GM18909 (cell line): ENCODE measurements around the gene PABPN1L.
"Not testable (repeated sequence)": the region's sequence is repeated elsewhere in the genome, so short reads cannot be mapped to it uniquely, and the experiment has no call there.

ENCODE experiments used
- ATAC-seq: cut with Tn5 transposase; IDR thresholded peaks from one replicate; pipeline ENCODE4 v1.9.1; 2021; ENCODE audit warnings: mild to moderate bottlenecking; ENCODE audit not compliant: unreplicated experiment, poor library complexity

The PABPN1L gene

DNA sequence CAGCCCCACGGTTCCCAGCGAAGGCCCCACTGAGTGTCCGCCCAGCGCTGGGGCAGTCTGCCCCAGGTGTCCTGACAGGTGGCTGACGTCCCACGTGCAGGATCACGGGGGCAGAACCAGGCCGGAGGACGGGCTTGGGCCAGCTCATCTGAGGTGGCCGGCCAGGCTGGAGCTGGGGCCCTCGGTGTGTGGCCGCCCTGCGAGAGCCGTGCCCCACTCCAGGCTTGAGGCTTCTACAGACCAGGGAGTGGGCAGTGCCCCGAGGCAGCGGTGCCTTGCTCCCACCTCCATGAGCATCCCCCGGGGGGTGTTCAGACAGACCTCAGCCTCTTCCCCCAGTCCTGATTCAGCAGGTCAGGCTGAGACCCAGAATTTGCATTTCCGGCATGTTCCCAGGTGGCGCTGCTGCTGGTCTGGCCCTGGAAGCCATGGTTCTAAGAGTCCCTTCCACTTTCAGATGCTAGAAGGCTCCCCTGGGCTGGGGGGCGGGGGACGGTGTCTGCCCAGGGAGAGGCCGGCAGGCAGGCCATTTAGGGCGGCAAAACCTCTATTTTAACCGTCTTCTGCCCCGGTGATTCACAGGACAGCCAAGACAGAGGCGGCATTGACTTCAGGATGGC is 35.4 kb upstream of the PABPN1L start:
- ATAC-seq = no peak

DNA sequence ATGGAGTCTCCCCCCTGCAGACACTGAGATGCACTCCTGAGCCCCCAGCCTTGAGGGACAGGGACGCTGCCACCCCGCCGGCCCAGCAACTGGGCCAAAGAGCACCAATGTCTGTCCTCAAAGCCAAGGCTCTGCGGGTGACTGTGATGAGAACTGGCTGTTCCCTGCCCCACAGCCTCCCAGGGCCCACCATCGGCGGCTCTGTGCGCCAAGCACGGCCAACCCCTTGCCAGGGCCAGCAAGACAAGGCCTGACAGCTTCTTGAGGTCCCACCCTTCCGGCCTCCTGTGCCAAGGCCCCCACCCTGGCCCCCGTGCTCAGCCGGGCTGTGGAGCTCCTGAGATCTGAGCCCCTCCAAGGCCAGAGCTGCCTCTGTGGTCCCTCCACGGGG is 34.2 kb upstream of the PABPN1L start:
- ATAC-seq = no peak

DNA sequence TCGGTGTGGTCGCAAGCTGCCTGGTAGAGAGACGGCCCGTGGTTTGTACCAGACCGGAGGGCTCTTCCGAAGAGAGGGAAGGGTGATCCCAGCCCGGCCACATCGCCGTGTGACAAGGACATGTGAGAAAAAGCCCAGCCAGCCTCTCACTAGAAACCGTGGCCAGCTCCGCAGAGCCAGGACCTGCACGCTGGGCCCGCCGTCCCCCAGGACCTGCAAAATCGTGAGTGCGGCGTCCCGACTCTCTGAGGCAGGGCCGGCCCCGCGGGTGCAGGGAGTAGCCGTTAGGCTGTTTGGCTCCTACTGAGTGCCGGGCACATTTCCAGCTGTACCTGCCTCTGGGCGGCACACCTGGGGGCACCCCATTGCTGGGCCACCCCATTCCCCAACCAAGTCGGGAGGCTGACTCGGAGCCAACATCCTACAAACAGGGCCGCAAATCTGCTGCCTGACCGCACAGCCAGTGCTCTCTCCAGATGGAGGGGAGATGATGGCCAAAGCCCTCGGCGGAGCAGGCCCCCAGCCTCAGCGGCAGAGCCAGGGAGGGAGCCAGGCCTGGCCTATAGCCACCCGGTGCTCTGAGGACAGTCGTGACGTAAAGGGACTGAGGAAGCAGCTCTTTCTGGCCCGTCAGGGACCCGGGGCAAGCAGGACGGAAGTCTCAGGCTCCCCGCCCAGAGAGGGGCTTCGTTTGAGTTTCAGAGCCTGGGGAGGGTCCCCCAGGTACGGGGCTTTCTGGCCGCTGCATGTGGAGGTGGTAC is 33.6 kb upstream of the PABPN1L start:
- ATAC-seq = no peak

DNA sequence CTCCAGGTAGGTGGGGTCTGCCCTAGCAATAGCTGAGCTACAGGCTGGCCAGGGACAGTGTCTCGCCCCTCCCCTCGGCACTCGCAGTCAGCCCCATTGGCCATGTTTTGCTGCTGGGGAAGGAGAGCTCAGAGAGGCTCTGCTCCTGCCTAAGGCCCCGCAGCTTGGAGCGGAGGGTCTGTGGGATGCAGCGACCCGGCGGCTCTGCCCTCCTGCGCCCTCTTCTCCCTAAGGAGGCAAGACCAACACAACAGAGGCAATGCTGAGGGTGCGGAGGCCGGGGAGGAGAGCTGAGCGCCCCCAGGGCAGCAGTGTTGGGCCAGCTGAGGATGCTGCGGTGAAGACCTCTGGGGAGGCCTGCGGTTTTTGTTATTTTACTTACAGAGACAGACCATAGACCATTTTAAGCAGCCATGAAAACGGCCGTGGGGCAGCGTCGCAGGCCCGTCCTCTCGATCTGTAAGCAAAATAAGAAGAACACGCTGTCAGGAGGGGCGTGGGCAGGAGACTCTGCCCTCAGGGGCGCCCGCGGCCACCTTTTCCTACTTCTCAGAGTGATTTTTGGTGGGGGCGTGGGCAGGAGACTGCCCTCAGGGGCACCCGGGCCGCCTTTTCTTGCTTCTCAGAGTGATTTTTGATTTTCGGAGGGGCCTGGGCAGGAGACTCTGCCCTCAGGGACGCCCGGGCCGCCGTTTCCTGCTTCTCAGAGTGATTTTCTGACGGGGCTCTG is 31.4 kb upstream of the PABPN1L start:
- no peak for ATAC-seq

DNA sequence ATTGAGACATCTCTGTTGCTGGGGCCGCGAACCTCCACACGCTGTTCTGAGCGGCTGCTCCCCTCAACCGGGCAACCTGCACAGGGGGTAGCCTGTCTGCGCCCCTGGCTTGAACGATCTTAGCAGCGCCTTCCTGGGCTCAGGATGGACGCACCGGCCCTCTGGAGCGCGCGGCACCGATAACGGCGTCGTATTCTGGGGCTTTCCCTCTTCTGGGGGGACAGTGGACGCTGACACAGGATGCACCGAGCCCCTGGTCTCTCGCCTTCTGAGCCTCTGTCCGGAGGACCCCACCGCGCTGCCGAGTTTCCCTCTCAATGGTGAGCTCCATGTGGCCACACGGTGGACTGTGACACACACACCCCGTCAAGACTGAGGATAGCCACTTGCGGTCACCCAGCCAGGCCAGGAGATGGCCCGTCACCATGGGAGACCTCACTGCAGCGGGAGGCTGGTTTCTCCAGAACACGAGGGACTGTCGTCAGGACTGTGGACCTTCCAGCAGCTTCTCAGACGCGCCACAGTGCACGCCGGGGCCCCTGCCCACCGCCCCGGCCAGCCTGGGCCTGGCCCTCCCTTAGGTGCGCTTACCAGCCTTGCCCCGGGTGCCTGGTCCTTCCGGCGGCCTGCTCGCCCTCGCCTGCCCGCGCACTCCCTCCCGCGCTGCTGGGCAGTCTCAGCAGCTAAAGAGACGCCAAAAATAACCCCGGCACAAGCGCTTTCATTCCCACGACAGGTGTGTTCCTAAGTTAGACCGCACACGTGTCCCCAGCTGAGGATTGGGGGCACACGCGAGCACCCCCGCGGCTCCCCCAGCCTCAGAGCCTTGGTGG is 30.0 kb upstream of the PABPN1L start:
- no peak for ATAC-seq

DNA sequence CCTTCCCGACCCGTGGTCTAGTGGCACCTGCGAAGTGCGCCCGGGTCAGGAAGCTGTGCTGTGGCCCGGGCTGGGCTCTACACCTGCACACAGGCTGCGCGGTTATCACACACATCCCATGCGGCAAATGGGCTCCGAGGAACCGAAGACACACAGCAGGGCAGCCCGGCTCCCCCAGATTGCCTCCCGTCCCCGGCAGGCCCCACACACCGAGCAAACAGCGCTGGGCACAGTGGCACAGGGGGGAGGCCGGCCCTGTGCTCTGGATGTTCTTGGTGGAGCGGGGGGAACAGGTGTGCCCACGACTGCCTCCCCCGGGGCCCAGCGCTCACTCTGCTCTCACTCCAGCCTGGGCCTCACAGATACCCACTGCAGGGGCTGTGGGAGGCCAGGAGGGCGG is 28.9 kb upstream of the PABPN1L start:
- ATAC-seq = no peak

DNA sequence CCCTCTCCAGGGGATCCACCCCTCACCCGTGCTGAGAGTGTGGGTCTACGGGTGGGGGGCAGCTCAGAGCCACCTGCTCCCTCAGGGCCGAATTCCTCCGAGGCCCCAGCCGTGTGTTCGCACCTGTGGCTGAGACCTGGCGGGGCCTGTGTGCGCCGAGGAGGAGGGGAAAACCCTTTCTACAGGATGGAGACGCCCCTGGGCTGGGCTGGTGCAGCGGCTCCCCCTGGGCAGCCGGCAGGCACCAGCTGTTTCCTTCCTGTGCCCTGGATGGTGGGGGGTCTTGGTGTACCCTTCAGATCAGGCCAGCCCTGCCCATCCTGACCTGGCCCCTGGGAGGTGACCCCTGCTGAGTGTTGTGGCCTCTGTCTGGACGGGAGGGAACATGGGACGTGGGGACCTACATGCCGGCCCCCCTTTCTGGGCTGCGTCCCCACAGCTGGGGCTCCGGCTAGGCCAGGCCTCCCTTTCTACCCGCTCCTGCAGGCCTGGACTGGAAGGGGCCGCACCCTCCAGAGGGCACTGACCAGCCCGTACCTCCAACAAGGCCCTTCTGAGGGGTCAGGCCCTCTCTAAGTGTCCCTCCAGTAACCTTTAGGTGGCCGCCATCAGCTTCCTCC is 28.3 kb upstream of the PABPN1L start:
- no peak for ATAC-seq

DNA sequence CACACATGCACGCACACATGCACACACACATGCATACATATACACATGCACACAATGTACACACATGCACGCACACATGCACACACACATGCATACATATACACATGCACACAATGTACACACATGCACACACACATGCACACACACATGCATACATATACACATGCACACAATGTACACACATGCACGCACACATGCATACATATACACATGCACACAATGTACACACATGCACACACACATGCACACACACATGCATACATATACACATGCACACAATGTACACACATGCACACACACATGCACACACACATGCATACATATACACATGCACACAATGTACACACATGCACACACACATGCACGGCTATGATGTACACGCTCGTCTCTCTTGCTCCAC is 27.8 kb upstream of the PABPN1L start:
- ATAC-seq = not testable (repeated sequence)

DNA sequence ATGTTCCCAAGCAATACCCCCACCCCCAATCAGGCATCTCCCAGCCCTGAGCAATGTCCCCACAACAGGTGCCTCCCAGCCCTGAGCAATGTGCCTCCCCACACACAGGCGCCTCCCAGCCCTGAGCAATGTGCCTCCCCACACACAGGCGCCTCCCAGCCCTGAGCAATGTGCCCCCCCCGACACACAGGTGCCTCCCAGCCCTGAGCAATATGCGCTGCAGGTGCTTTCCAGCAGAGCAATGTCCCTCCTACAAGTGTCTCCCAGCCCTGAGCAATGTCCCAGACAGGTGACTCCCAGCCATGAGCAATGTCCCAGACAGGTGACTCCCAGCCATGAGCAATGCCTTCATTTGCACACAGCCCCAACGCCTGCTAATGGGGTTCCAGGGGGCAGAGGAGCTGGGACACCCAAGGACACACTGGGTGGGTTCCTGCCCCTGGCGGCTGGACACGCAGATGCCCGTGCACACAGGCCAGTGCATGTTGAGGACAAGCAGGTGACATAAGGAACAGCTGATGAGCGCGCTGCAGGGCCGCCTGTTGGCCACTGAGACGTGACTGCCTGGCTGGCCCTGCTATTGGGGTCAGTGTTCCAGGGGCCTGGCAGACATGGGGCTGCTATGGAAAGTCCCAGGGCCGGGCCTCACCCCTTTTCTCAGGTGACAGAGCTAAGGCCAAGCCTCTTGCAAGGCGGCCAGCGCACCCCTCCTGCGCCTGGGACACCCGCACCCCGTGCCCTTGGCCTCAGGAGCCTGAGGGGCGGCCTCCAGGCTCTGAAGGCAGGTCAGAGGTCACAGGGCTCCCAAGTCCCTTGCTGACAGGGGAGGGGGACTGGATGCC is 26.9 kb upstream of the PABPN1L start:
- ATAC-seq = no peak

DNA sequence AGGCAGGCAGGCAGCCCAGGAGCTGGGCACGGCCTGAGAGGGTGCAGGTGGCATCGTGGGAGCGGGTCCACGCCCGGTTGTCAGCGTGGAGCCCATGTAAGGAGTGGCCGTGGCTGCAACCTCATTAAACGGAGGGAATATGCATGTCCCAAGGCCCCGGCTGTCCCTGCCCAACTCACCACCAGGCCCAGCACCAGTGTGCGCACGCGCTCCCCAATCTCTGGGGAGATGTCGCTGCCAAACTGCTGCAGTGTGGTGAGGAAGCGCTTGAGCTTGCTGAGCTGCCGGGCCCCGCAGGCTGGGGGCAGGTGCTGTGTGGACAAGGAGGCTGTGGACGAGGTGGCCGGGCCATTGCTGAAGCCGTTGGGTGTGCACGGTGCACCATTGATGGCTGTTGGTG is 25.6 kb upstream of the PABPN1L start:
- ATAC-seq = no peak

DNA sequence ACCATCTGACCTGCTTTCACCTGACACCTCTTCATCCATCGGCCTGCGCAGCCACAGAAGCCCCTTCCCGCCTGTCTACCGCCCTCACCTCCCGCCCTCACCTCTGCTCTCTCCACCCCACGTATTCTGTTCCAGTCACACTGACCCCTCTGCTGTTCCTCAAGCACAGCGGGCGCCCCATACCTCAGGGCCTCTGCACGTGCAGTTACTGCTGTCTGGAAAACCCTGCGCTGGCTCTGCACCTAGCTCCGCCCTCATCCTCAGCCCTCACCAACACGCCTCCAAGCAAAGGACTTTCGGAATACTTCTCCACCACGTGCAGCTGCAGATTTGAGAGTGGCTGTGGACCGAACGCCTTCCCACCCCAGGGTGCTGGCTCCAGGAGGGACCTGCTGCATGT is 24.6 kb upstream of the PABPN1L start:
- no peak for ATAC-seq

DNA sequence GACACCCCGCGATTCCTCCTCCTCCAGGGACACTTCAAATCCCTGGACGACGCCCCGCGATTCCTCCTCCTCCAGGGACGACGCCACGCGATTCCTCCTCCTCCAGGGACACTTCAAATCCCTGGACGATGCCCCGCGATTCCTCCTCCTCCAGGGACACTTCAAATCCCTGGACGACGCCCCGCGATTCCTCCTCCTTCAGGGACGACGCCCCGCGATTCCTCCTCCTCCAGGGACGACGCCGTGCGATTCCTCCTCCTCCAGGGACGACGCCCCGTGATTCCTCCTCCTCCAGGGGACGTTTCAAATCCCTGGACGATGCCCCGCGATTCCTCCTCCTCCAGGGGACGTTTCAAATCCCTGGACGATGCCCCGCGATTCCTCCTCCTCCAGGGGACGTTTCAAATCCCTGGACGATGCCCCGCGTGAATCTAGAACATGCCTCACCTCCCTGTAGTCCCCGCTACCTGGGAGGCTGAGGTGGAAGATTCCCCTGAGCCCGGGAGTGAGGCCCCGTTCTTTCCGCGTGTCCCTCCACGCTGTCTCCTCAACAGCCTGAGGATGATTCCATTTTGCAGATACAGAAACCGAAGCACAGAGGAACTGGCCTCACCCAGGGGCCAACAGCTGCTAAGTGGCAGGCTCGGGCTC is 23.4 kb upstream of the PABPN1L start:
- ATAC-seq = not testable (repeated sequence)

DNA sequence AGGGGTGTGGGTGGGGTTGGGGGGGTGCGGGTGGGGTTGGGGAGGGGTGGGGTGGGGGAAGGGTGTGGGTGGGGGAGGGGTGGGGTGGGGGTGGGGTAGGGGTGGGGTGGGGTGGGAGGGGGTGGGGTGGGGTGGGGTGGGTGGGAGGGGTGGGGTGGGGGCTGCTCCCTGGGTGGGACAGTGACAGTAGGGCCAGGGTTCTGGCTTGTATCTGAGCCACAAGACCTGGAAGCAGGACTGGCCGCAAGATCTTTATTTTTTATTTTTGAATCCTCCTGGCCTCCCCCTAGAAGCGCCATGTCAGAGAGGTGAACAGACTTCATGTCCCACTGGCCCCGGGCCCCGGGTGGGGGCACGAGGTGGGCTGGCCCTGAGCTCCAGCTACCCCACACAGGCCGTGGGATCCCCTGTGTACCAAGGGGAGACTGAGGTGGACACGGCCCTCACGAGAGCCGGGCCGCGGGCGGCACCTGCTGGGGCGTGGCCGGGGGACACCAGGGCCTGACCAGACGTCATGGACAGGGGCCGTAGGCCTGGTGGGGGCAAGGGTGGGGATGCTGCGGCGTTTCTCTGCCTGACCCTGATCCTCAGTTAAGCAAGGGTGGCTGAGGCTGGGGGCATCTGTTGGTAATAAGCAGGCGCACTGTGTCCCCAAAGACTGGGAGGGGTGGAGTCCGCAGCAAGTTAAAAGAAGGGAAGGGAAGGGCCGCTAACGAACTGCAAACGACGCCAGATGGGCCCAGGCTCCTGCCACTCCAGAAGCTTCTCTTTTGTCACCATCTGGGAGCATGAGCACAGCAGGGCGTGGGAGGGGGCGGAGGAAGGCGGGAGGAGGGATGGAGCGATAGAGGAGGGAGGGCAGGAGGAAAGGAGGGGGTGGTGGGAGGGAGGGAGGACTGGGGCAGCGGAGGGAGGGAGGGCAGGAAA is 22.3 kb upstream of the PABPN1L start:
- no peak for ATAC-seq

DNA sequence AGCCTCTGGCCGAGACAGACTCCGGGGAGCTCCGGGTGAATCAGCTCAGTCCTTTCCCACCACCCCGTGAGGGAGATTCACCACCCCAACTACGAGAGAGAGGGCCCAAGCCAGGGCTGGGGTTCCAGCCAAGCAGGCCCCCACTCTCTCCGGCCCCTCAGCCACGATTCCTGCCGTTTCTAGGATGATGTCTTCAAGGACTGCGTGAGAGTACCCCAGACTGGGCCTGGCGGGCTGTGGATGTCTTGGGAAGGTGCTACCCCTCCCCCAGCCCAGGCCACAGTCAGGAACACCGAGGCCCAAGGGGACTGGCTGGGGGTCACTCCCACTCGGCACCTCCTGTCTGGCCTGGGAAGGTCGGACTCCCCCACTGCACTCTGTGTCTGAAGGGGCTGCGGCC is 21.6 kb upstream of the PABPN1L start:
- ATAC-seq = no peak

DNA sequence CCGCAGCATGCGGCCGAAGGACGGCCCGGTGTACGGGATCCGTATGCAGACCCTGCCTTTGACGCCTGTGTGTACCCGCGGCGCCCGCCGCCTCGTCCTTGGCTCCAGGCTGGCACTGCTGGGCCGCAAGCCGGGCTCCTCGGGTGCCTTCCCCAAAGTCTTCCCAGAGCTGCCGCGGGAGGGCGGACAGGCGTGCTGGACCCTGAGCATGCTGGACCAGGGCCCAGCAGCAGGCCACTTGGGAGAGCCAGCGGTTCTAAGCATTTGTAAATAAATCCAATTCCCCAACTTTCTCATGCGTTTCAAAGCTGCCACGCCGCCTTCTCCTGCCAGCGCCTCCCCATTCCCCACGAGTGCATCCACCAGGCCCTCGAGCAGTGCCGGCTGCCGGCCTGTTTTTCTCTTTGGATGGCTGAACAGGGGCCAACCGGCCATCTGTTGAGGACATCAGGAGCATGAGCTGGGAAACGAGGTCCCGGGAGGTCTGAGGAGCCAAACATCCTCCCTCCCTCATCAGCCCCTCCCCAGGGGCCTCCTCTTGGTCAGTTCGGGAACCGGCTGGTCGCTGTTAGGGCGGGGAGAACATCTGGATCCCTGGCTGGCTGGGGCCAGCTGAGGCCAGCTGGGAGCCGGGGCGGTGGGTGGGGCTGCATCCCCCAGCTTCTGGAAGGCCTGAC is 20.5 kb upstream of the PABPN1L start:
- ATAC-seq = no peak

DNA sequence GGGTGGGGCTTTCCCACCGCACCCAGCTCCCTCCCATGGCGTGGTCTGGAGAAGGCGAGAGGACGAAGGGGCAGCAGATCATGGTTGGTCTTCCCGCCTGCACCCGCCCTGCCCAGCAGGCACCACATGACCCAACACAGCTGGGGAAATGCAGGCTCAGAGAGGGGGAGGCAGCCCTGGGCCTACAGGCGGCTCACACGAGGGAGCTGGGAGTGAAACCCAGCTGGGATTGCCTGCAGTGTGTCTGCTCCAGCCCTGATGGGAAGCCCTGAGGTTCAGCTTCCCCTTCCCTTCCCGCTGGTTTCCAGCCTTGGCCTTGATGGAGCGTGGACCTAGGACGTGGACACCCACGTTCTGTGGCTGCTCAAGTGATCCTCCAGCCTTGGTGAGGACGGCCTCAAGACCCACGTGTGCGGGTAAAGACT is 20.0 kb upstream of the PABPN1L start:
- no peak for ATAC-seq

DNA sequence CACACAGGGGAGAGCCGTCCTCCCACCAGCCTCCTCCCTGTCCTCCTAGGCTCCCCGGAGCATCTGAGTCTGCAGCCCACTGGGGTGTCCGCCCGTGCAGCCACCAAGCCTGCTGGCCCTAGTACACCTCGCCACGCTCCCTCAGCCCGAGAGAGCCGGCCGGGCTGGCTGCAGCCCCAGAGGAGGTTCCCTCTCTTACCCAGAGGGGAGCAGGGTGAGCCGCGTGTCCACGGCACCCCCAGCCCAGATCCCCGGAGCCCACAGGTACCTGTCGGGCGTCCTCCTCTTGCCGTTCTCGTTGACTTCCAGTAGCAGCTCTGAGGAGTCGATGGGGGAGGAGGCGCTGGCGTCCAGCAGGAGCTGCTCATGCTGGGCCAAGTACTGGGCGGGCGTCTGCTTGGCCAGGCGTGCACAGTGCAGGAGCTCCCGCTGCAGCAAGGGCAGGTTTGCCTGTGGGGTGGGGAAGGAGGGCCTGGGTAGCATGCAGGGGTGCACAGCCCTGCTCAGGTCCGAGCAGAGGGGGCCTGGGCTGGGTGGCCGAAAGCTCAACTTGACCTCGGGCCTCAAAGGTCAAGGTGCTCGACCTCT is 19.3 kb upstream of the PABPN1L start:
- no peak for ATAC-seq
